VCaP (cell line): ENCODE results near the gene MYOF.
"Not testable (repeated sequence)": the region's sequence is repeated elsewhere in the genome, so short reads cannot be mapped to it uniquely, and the experiment has no call there.

Experiments
- H3K27ac ChIP-seq: fragments of 450-650 bp; 2 replicates; pipeline ENCODE4 v1.5.1; 2017
- CTCF ChIP-seq: fragments of 450-650 bp; conservative IDR thresholded peaks from 2 replicates; pipeline ENCODE4 v1.5.1; 2017; ENCODE audit warnings: mild to moderate bottlenecking, moderate library complexity

Gene MYOF

DNA sequence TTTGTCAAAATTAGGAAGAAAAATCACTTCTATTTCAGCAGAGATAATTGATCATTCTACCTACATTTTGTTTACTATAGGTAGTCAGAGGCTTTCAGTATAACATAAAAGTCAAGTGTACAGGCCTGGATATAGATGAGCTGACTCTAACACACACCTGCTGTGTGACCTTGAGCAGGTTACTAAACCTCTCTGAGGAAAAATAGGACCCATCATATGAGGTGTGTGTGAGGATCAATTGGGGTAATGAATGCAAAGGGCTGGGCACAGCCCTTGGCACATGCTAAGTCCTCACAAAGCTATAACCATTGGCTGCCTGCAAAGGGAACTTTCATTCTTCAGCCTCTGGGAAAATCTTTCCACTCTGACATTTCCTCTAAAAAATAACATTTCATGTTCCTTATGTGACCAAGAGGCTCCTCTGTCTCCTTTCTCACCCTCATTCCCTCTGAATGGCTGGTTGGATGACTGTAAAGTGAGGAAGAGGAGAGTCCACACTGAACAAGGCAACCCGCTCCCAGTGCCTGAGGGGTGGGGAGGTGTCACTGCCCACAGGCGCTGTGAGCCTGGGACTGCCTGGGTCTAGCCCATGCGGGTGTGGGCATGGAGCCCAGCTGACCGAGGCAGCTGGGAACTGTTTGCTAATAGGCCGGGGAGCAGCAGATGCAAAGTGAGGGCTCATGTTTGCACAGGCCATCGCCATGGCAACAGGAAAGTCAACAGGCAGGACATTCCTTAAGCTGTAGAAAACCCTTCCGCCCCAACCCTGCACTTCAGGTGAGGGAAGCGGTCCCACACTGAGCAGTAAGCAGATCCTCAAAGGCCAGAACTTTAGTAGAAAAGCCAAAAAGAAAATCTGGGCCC is 36.8 kb downstream of the MYOF start:
- peak overlapping the region; percentile 83 for H3K27ac ChIP-seq

GRCh38 chr10:93443481-93443880 is 38.7 kb downstream of the MYOF start:
- TF ChIP-seq CTCF, result no peak
- H3K27ac ChIP-seq, result no peak overlapping the region

More for the DNA sequence above, 36.8 kb downstream of the MYOF start:
- no peak for TF ChIP-seq CTCF

DNA sequence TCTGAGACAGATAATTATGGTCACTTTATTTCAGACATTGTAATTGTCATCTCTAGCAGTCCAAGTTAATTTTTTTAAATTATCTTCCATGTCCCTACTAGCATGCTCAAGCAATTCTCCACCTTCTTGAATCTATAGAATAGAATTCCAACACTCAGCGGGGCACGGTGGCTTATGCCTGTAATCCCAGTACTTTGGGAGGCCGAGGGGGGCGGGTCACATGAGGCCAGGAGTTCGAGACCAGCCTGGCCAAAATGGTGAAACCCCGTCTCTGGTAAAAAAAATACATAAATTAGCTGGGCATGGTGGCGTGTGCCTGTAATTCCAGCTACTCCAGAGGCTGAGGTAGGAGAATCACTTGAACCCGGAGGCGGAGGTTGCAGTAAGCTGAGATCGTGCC is 39.4 kb downstream of the MYOF start:
- H3K27ac ChIP-seq, result not testable (repeated sequence)

GRCh38 chr10:93440591-93441091 is 41.5 kb downstream of the MYOF start:
- TF ChIP-seq CTCF, result no peak
- peak overlapping the region; percentile 33; the same call in 1 of the 2 replicates for H3K27ac ChIP-seq

- no peak for TF ChIP-seq CTCF
- H3K27ac ChIP-seq, result no peak overlapping the region
Measured at GRCh38 chr10:93438613-93439253, 43.4 kb downstream of the MYOF start.

DNA sequence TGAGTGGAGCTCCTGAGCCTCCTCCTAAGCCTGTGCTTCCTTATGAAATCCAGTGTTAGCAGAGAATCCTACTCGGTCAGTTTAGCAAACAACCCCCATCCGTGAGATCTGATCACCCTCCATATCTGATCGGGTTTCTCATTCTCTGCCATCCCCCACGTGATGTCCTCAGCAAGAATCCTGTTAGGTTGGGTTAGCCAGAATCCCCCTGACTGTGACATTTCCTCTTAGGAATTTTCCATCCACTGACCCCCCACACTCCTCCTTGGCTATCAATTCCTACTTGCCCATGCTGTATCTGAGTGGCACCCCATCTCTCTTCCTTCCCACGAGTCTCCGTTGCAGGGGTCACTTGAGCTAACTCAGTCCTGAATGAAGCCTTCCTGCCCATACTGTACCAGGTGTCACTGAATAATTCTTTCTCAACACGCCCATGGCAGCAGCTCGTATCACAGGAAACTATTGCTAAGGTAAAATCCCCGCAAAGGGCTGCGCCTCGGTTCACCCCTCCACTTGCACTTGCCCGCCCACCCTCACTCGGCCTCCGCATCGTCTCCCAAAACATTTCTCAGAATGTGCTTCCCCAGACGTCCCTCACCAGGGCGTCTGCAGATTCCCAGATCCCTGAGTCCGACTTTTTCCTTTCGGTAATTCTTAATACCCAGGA is 44.1 kb downstream of the MYOF start:
- no peak overlapping the region for H3K27ac ChIP-seq
- no peak for TF ChIP-seq CTCF

DNA sequence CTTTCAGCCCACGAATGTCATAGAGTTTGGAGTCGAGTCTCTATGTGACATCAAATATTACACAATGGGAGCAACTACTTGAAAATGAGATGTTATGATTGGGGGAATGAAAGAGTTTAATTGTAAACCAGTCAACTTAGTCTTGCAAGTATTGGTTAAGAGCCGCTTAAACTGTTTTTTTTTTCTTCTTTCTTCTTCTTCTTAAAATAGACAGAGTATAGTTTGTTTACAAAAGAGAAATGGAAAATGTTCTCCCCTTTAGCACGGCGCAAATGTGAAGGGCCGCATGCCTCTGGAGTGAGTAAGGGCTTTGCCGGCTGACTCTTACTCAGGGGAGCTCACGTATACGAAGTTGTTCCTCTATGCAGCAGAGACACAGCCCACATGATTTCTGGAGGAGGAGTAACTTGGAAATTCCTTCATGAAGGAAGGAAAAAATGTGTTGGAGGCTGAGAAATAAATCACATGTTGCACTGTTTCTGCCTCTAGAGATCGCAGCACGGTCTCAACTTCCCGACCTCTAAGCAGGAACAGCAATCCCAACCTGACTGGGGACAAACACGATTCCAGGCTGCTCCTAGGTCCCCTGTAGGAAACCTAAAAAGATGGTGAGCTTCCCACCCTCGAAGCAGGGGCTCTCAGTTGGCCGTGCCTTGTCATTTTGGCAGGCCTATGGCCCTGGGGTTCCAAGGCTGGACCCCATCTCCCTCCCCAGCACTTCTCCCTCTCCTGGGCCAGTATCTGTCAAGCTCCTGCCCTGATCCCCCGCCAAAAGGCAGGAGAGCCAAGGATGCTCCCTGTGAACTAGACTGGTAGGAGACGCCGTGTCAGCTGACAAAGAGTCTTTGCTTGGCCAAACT is 44.8 kb downstream of the MYOF start:
- H3K27ac ChIP-seq, result no peak overlapping the region
- TF ChIP-seq CTCF, result no peak
